ENCODE data around the gene ZGPAT. TPM values are rescaled to one million over a fixed set of nuclear protein-coding genes. Genes with fewer than 3 reads are reported as not detected.

Gene ZGPAT
- total RNA-seq, 2 donors from 2014 or later, result 28.8 to 29.5 TPM

- TF ChIP-seq CTCF (conservative IDR thresholded peaks at IDR 0.05), result peak; percentile 42
- no peak overlapping the region for H3K27ac Mint-ChIP-seq
- peak overlapping the region; percentile 78 for H3K9ac ChIP-seq (ENCODE audit: extremely low read depth, low read length, poor library complexity, severe bottlenecking)
- H3K27me3 Mint-ChIP-seq (ENCODE audit: insufficient read depth), result peaks cover 1% of the 10 kb centered on the region
- H3K4me3 ChIP-seq (ENCODE audit: low read length), result peak overlapping the region; percentile 86
- H3K4me1 ChIP-seq (ENCODE audit: control insufficient read depth, insufficient read depth, low read length), result peaks cover 8% of the 10 kb centered on the region
- no peaks in the 10 kb centered on the region for H3K9me3 ChIP-seq (ENCODE audit: control insufficient read depth, low read length)
- H3K36me3 ChIP-seq (ENCODE audit: control insufficient read depth, insufficient read depth, low read length), result peaks cover 29% of the 10 kb centered on the region
- no peaks in the 10 kb centered on the region for H3K4me1 Mint-ChIP-seq
- peak overlapping the region; percentile 60 for H3K4me3 Mint-ChIP-seq
- peaks cover 19% of the 10 kb centered on the region for H3K36me3 Mint-ChIP-seq (ENCODE audit: low read depth)
- no peaks in the 10 kb centered on the region for H3K9me3 Mint-ChIP-seq
- 1 to 7% methylated on average over 18 to 28 of the region's 29 CpGs for WGBS, 2 experiments (ENCODE audit: insufficient coverage in 1 of 2, insufficient read length in 1 of 2)
- H3K27ac ChIP-seq (ENCODE audit: low read depth, low read length), result peak overlapping the region; percentile 79
- peak; percentile 90 for DNase-seq
- no peaks in the 10 kb centered on the region for H3K27me3 ChIP-seq (ENCODE audit: control insufficient read depth, insufficient read depth, low read length, poor library complexity, severe bottlenecking)
These were observed 33.0 kb downstream of the ZGPAT start for GRCh38 chr20:63740627-63741353.

- WGBS, 2 experiments (ENCODE audit: insufficient coverage in 1 of 2, insufficient read length in 1 of 2), result 30 to 60% methylated on average over 3 to 6 of the region's 6 CpGs
- DNase-seq, result no peak
- no peak for TF ChIP-seq CTCF (conservative IDR thresholded peaks at IDR 0.05)
- peaks cover 1% of the 10 kb centered on the region for H3K27me3 Mint-ChIP-seq (ENCODE audit: insufficient read depth)
- peaks cover 8% of the 10 kb centered on the region for H3K4me1 ChIP-seq (ENCODE audit: control insufficient read depth, insufficient read depth, low read length)
- no peaks in the 10 kb centered on the region for H3K9me3 Mint-ChIP-seq
- H3K36me3 Mint-ChIP-seq (ENCODE audit: low read depth), result peaks cover 15% of the 10 kb centered on the region
- H3K27ac Mint-ChIP-seq, result no peak overlapping the region
- H3K9me3 ChIP-seq (ENCODE audit: control insufficient read depth, low read length), result no peaks in the 10 kb centered on the region
- H3K9ac ChIP-seq (ENCODE audit: extremely low read depth, low read length, poor library complexity, severe bottlenecking), result peak overlapping the region; percentile 78
- H3K4me3 ChIP-seq (ENCODE audit: low read length), result peak overlapping the region; percentile 86
- peak overlapping the region; percentile 60 for H3K4me3 Mint-ChIP-seq
- H3K36me3 ChIP-seq (ENCODE audit: control insufficient read depth, insufficient read depth, low read length), result peaks cover 29% of the 10 kb centered on the region
- H3K27ac ChIP-seq (ENCODE audit: low read depth, low read length), result peak overlapping the region; percentile 79
- H3K27me3 ChIP-seq (ENCODE audit: control insufficient read depth, insufficient read depth, low read length, poor library complexity, severe bottlenecking), result no peaks in the 10 kb centered on the region
- no peaks in the 10 kb centered on the region for H3K4me1 Mint-ChIP-seq
These were observed 33.5 kb downstream of the ZGPAT start for GRCh38 chr20:63741354-63741675.

- peak; percentile 43 for DNase-seq
- peaks cover 1% of the 10 kb centered on the region for H3K27me3 Mint-ChIP-seq (ENCODE audit: insufficient read depth)
- Histone ChIP-seq H3K36me3 (ENCODE audit: control insufficient read depth, insufficient read depth, low read length) (peaks cover 29% of the 10 kb centered on the region), H3K4me1 (ENCODE audit: control insufficient read depth, insufficient read depth, low read length) (peaks cover 8% of the 10 kb centered on the region), H3K9ac (ENCODE audit: extremely low read depth, low read length, poor library complexity, severe bottlenecking) (peak overlapping the region; percentile 78), H3K27me3 (ENCODE audit: control insufficient read depth, insufficient read depth, low read length, poor library complexity, severe bottlenecking) (no peaks in the 10 kb centered on the region), H3K4me3 (ENCODE audit: low read length) (peak overlapping the region; percentile 86), H3K9me3 (ENCODE audit: control insufficient read depth, low read length) (no peaks in the 10 kb centered on the region), H3K27ac (ENCODE audit: low read depth, low read length) (no peak overlapping the region)
- no peaks in the 10 kb centered on the region for H3K9me3 Mint-ChIP-seq
- H3K4me3 Mint-ChIP-seq, result peak overlapping the region; percentile 60
- 91 to 93% methylated on average over 18 to 30 of the region's 30 CpGs for WGBS, 2 experiments (ENCODE audit: insufficient coverage in 1 of 2, insufficient read length in 1 of 2)
- H3K27ac Mint-ChIP-seq, result no peak overlapping the region
- no peaks in the 10 kb centered on the region for H3K4me1 Mint-ChIP-seq
- H3K36me3 Mint-ChIP-seq (ENCODE audit: low read depth), result peaks cover 14% of the 10 kb centered on the region
- TF ChIP-seq CTCF (conservative IDR thresholded peaks at IDR 0.05), result no peak
These were observed 34.0 kb downstream of the ZGPAT start for GRCh38 chr20:63741676-63742380.
